Loucy (cell line): ENCODE measurements around the gene KDM2B.

Source experiments
- EZH2phosphoT487 ChIP-seq: fragments of 200-600 bp; IDR thresholded peaks from 2 replicates; pipeline ENCODE4 v1.6.1; 2018; ENCODE audit warnings: antibody characterized with exemption, mild to moderate bottlenecking, moderate library complexity, borderline replicate concordance
- TF ChIP-seq, protein P1 (sequence below): fragments of 200-600 bp; sonication (generic); conservative IDR thresholded peaks from 2 replicates; pipeline ENCODE4 v1.5.1; 2014; ENCODE audit warnings: mild to moderate bottlenecking, antibody characterized with exemption, low read length

DNA sequence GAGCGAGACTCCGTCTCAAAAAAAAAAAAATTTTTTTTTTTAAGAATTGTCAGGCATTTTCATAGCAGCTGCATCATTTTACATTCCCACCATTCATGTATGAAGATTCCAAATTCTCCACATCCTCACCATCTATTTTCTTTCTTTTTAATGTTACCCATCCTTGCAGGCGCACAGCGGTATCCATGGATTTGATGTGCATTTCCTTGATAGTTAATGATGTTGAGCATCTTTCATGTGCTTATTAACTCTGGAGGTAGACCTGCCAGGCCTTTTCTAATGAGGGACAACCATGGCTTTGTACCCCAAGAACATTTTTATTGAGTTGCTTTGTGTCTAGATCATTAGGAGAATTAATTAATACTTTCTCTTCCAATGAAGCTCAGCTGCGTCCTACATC, 182.5 kb downstream of the KDM2B start:
- no peak for TF ChIP-seq EZH2phosphoT487
- TF ChIP-seq, protein P1, sequence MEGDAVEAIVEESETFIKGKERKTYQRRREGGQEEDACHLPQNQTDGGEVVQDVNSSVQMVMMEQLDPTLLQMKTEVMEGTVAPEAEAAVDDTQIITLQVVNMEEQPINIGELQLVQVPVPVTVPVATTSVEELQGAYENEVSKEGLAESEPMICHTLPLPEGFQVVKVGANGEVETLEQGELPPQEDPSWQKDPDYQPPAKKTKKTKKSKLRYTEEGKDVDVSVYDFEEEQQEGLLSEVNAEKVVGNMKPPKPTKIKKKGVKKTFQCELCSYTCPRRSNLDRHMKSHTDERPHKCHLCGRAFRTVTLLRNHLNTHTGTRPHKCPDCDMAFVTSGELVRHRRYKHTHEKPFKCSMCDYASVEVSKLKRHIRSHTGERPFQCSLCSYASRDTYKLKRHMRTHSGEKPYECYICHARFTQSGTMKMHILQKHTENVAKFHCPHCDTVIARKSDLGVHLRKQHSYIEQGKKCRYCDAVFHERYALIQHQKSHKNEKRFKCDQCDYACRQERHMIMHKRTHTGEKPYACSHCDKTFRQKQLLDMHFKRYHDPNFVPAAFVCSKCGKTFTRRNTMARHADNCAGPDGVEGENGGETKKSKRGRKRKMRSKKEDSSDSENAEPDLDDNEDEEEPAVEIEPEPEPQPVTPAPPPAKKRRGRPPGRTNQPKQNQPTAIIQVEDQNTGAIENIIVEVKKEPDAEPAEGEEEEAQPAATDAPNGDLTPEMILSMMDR, result no peak
